ENCODE measurements around the gene FSHR.

- TF ChIP-seq ZNF8 (CRISPR knock-in tag; IDR thresholded peaks at IDR 0.05) = no peak
- TF ChIP-seq, protein P1, sequence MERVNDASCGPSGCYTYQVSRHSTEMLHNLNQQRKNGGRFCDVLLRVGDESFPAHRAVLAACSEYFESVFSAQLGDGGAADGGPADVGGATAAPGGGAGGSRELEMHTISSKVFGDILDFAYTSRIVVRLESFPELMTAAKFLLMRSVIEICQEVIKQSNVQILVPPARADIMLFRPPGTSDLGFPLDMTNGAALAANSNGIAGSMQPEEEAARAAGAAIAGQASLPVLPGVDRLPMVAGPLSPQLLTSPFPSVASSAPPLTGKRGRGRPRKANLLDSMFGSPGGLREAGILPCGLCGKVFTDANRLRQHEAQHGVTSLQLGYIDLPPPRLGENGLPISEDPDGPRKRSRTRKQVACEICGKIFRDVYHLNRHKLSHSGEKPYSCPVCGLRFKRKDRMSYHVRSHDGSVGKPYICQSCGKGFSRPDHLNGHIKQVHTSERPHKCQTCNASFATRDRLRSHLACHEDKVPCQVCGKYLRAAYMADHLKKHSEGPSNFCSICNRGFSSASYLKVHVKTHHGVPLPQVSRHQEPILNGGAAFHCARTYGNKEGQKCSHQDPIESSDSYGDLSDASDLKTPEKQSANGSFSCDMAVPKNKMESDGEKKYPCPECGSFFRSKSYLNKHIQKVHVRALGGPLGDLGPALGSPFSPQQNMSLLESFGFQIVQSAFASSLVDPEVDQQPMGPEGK (CRISPR knock-in tag; IDR thresholded peaks at IDR 0.05; ENCODE audit: borderline replicate concordance) = no peak
- no peak for TF ChIP-seq ISL1 (CRISPR knock-in tag; IDR thresholded peaks at IDR 0.05)
- TF ChIP-seq ZNF70 (CRISPR knock-in tag; IDR thresholded peaks at IDR 0.05) = no peak
- no peak for TF ChIP-seq RARB (CRISPR knock-in tag; IDR thresholded peaks at IDR 0.05)
- TF ChIP-seq TSHZ2 (CRISPR knock-in tag; IDR thresholded peaks at IDR 0.05) = no peak
- no peak for TF ChIP-seq PPARA (CRISPR knock-in tag; IDR thresholded peaks at IDR 0.05; ENCODE audit: borderline replicate concordance)
- TF ChIP-seq, protein P2, sequence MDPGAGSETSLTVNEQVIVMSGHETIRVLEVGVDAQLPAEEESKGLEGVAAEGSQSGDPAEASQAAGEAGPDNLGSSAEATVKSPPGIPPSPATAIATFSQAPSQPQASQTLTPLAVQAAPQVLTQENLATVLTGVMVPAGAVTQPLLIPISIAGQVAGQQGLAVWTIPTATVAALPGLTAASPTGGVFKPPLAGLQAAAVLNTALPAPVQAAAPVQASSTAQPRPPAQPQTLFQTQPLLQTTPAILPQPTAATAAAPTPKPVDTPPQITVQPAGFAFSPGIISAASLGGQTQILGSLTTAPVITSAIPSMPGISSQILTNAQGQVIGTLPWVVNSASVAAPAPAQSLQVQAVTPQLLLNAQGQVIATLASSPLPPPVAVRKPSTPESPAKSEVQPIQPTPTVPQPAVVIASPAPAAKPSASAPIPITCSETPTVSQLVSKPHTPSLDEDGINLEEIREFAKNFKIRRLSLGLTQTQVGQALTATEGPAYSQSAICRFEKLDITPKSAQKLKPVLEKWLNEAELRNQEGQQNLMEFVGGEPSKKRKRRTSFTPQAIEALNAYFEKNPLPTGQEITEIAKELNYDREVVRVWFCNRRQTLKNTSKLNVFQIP (CRISPR knock-in tag; IDR thresholded peaks at IDR 0.05; ENCODE audit: borderline replicate concordance, low read depth) = no peak
Observed at GRCh38 chr2:48914477-48915089, 239.7 kb downstream of the FSHR start.

Data from SK-N-SH treated with all-trans-retinoic acid at 6 μM for 48 hours (cell line).